K562 (cell line): ENCODE results near the gene HLTF. TPM values are rescaled to one million over a fixed set of nuclear protein-coding genes. Genes with fewer than 3 reads are reported as not detected.

Source experiments
- C11orf30 ChIP-seq: fragments of 450-650 bp; IDR thresholded peaks from 2 replicates; pipeline ENCODE4 v1.6.1; 2016; ENCODE audit warnings: low read depth, mild to moderate bottlenecking
- CTBP1 ChIP-seq: fragments of 450-650 bp; IDR thresholded peaks from 2 replicates; pipeline ENCODE4 v1.6.1; 2016; ENCODE audit warnings: borderline replicate concordance
- ELF4 ChIP-seq: fragments of 450-650 bp; formaldehyde crosslinking; IDR thresholded peaks from 2 replicates; pipeline ENCODE4 v1.4.0; 2022; ENCODE audit warnings: missing genetic modification characterization
- ESRRA ChIP-seq: fragments of 450-650 bp; IDR thresholded peaks from 2 replicates; pipeline ENCODE4 v1.6.1; 2014; ENCODE audit warnings: low read depth, mild to moderate bottlenecking, moderate library complexity, borderline replicate concordance
- HBP1 ChIP-seq: fragments of 450-650 bp; formaldehyde crosslinking; IDR thresholded peaks from 2 replicates; pipeline ENCODE4 v1.4.0; 2022; ENCODE audit warnings: missing genetic modification characterization
- HCFC1 ChIP-seq: IDR thresholded peaks from 2 replicates; pipeline ENCODE4 v1.6.1; 2012; ENCODE audit warnings: low read depth, low read length, improper control_type of control experiment
- HDAC2 ChIP-seq: fragments of 450-650 bp; IDR thresholded peaks from 2 replicates; pipeline ENCODE4 v1.6.1; 2016; ENCODE audit warnings: mild to moderate bottlenecking
- HDGF ChIP-seq: fragments of 450-650 bp; IDR thresholded peaks from 2 replicates; pipeline ENCODE4 v1.6.1; 2016
- MCM7 ChIP-seq, 2 experiments: fragments of 450-650 bp; IDR thresholded peaks; 2 replicates each; pipeline ENCODE4 v1.6.1; 2016 to 2018
- NONO ChIP-seq, 2 experiments: fragments of 200-400 bp in 1 of 2; fragments of 450-650 bp in 1 of 2; formaldehyde crosslinking in 1 of 2; IDR thresholded peaks; 2 replicates each; pipeline ENCODE4 v1.6.1; 2017; ENCODE audit warnings: low read depth in 2 of 2, mild to moderate bottlenecking in 2 of 2, moderate library complexity in 2 of 2, low read length in 1 of 2
- NRF1 ChIP-seq, 2 experiments: fragments of 450-650 bp; IDR thresholded peaks in 1 of 2; conservative IDR thresholded peaks in 1 of 2; 2 replicates each; pipeline ENCODE4 v1.6.1; 2014; ENCODE audit warnings: mild to moderate bottlenecking in 2 of 2
- RBFOX2 ChIP-seq: fragments of 200-400 bp; formaldehyde crosslinking; IDR thresholded peaks from 2 replicates; pipeline ENCODE4 v1.6.1; 2017; ENCODE audit warnings: low read depth, mild to moderate bottlenecking, low read length, moderate library complexity
- RNF2 ChIP-seq: sonication (generic); IDR thresholded peaks from 2 replicates; pipeline ENCODE4 v1.6.1; 2016
- SNIP1 ChIP-seq: fragments of 450-650 bp; IDR thresholded peaks from 2 replicates; pipeline ENCODE4 v1.7.1; 2017; ENCODE audit warnings: low read depth, mild to moderate bottlenecking
- ZBTB11 ChIP-seq, 3 experiments: fragments of 200-800 bp in 1 of 3; fragments of 250-450 bp in 1 of 3; fragments of 450-650 bp in 1 of 3; sonication (Bioruptor Pico) in 1 of 3; sonication (Bioruptor generic) in 1 of 3; formaldehyde crosslinking in 1 of 3; IDR thresholded peaks; 2 replicates each; pipeline versions ENCODE4 v1.6.1 to v1.8.0; 2016 to 2022; ENCODE audit warnings: mild to moderate bottlenecking in 2 of 3, missing genetic modification characterization in 2 of 3, missing compliant biosample characterization in 1 of 3, moderate library complexity in 1 of 3
- ZKSCAN1 ChIP-seq: fragments of 150-350 bp; IDR thresholded peaks from 2 replicates; pipeline ENCODE4 v1.6.1; 2016; ENCODE audit warnings: low read depth, low read length
- ZNF384 ChIP-seq: IDR thresholded peaks from 2 replicates; pipeline ENCODE4 v1.6.1; 2012; ENCODE audit warnings: low read depth, low read length, improper control_type of control experiment
- ZNF830 ChIP-seq: fragments of 250-450 bp; sonication (Bioruptor Pico); IDR thresholded peaks from 2 replicates; pipeline ENCODE4 v1.5.0; 2021; ENCODE audit warnings: mild to moderate bottlenecking
- polyA plus RNA-seq, 8 experiments: library from polyadenylated mRNA; depleted of rRNA in 4 of 8; stranded (reverse) in 5 of 8; unstranded in 3 of 8; fragments of >200 nt; fragmentation: Nextera tagmentation in 2 of 8; fragmentation: Illumina TruSeq in 1 of 8; extraction: Ambion mirVana in 2 of 8; extraction: Trizol in 1 of 8; gene quantifications; 2 replicates each; pipeline versions ENCODE4 v1.2.1 to v1.2.3, GENCODE V29; 2011 to 2014; ENCODE audit warnings: inconsistent platforms in 1 of 8, missing spikeins in 1 of 8
- total RNA-seq, 7 experiments: library from RNA; depleted of rRNA in 6 of 7; stranded (reverse); fragments of >200 nt in 6 of 7; fragmentation: Illumina TruSeq in 2 of 7; extraction: Trizol in 2 of 7; gene quantifications; 2 replicates each; pipeline versions ENCODE4 v1.2.1 to v1.2.3, GENCODE V29; 2011 to 2021; ENCODE audit warnings: low replicate concordance in 1 of 7
- TF ChIP-seq, protein P1 (sequence below), 2 experiments: fragments of 450-650 bp in 1 of 2; IDR thresholded peaks; 2 replicates each; pipeline ENCODE4 v1.6.1; 2011 to 2017; ENCODE audit warnings: low read depth in 2 of 2, antibody characterized with exemption in 1 of 2, borderline replicate concordance in 1 of 2, low read length in 1 of 2, mild to moderate bottlenecking in 1 of 2, mixed read lengths in 1 of 2; ENCODE audit not compliant: control insufficient read depth in 1 of 2

HLTF gene
- total and polyA plus RNA-seq, 9 of the 15 experiments (the other 6 are each of a cell fraction or from before 2014, with no cell fraction given) = 35.1 to 82.4 (median 50.4) TPM

- peak; percentile 11 to 56 (median 48); a peak in 2 of 6 replicates for TF ChIP-seq ZBTB11 (CRISPR knock-in tag; IDR thresholded peaks at IDR 0.05)
- TF ChIP-seq NONO (IDR thresholded peaks at IDR 0.05; ENCODE audit: low read depth in 2 of 2, low read length in 1 of 2) = 0 out of 4 replicates have a peak, but pooled peaks have one; percentile 15 to 39
- TF ChIP-seq, protein P1, sequence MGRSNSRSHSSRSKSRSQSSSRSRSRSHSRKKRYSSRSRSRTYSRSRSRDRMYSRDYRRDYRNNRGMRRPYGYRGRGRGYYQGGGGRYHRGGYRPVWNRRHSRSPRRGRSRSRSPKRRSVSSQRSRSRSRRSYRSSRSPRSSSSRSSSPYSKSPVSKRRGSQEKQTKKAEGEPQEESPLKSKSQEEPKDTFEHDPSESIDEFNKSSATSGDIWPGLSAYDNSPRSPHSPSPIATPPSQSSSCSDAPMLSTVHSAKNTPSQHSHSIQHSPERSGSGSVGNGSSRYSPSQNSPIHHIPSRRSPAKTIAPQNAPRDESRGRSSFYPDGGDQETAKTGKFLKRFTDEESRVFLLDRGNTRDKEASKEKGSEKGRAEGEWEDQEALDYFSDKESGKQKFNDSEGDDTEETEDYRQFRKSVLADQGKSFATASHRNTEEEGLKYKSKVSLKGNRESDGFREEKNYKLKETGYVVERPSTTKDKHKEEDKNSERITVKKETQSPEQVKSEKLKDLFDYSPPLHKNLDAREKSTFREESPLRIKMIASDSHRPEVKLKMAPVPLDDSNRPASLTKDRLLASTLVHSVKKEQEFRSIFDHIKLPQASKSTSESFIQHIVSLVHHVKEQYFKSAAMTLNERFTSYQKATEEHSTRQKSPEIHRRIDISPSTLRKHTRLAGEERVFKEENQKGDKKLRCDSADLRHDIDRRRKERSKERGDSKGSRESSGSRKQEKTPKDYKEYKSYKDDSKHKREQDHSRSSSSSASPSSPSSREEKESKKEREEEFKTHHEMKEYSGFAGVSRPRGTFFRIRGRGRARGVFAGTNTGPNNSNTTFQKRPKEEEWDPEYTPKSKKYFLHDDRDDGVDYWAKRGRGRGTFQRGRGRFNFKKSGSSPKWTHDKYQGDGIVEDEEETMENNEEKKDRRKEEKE (IDR thresholded peaks at IDR 0.05; ENCODE audit: borderline replicate concordance in 1 of 2, control insufficient read depth in 1 of 2, low read depth in 2 of 2, low read length in 1 of 2) = no peak
- no peak; the same call in 1 of the 2 replicates for TF ChIP-seq HCFC1
- 0 out of 2 replicates have a peak, but pooled peaks have one; percentile 13 for TF ChIP-seq ZNF830
- peak; percentile 85 for TF ChIP-seq RBFOX2
- TF ChIP-seq HDAC2 = 0 out of 2 replicates have a peak, but pooled peaks have one; percentile 61
- no peak for TF ChIP-seq SNIP1
- TF ChIP-seq CTBP1 = peak; percentile 78; the same call in 1 of the 2 replicates
- TF ChIP-seq NRF1 (conservative IDR thresholded peaks at IDR 0.05 in 1 of 2, IDR thresholded peaks at IDR 0.05 in 1 of 2) = peak; percentile 63 to 73
- TF ChIP-seq ELF4 (CRISPR knock-in tag) = peak; percentile 17; the same call in 1 of the 2 replicates
- no peak; the same call in 1 of the 2 replicates for TF ChIP-seq ZNF384
- peak; percentile 20; the same call in 1 of the 2 replicates for TF ChIP-seq ZKSCAN1
- 0 out of 2 replicates have a peak, but pooled peaks have one; percentile 31 for TF ChIP-seq RNF2
- no peak for TF ChIP-seq HDGF
- peak; percentile 51 for TF ChIP-seq C11orf30
- no peak for TF ChIP-seq MCM7 (IDR thresholded peaks at IDR 0.05)
- no peak for TF ChIP-seq HBP1
- peak; percentile 54; the same call in 1 of the 2 replicates for TF ChIP-seq ESRRA
Measured at GRCh38 chr3:149129326-149130205, 43.2 kb upstream of the HLTF start, which contains the start of gene HPS3 (continued).
